Left renal pelvis (tissue), 4 donors: ENCODE data around the gene HYOU1. TPM values are rescaled to one million over a fixed set of nuclear protein-coding genes. Genes with fewer than 3 reads are reported as not detected.
"Not testable (repeated sequence)": the region's sequence is repeated elsewhere in the genome, so short reads cannot be mapped to it uniquely, and the experiment has no call there.

Experiments
- DNase-seq, 4 donors: peaks; one replicate each; pipeline ENCODE4 v3.0.0-alpha.2; 2013; ENCODE audit warnings: low read depth in 4 of 4, low spot score in 3 of 4
- polyA plus RNA-seq, 4 donors: library from polyadenylated mRNA; unstranded; fragments of 120-200 nt; gene quantifications; one replicate each; pipeline ENCODE4 v1.2.1, GENCODE V29; 2013; ENCODE audit not compliant: insufficient read length in 4 of 4

Gene HYOU1
- polyA plus RNA-seq, 4 donors, result 73.5 to 124 (median 116) TPM

DNA sequence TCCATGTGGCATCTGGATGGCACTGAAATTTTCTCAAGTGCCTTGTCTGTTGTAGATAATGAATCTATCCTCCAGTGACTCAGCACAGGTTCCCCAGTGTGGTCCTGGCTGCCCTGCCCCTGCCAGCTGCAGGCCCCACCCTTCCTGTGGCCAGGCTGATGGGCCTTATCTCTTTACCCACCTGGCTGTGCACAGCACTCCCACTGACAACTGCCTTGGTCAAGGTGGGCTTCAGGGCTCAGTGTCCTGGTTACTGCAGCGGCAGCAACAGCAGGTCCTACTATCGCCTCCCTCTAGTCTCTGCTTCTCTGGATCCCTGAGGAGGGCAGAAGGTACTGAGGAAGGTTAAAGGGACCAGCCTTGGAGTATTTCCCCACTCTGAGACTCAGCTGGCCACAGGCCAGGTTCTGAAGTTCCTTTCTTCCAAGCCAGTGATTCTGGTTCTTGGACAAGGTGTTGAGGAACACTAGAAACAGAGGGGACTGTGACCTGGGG lies 30.8 kb upstream of the HYOU1 start:
- DNase-seq, result no peak

- DNase-seq, result no peak
Measured at GRCh38 chr11:119087123-119087522, 30.1 kb upstream of the HYOU1 start.

DNA sequence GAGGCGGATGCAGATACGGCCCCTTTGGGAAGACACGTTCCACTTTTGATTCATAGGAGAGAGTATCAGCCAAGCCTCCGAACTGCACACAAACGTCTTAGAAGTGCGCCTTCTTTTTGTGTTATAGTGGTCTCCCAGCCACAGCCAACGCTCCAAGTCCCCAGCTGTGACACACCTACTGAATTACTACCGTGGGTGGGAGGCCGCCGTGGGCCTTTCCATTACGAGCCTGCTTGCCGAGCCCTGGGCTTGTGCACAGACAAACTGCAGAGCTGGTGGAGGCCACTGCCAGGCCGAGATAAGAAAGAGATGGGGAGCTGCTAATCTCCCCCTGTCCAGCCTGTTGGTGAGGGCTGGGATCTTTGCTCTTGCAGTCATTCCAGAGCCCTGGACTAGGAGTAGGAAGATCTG lies 28.4 kb upstream of the HYOU1 start:
- no peak for DNase-seq

DNA sequence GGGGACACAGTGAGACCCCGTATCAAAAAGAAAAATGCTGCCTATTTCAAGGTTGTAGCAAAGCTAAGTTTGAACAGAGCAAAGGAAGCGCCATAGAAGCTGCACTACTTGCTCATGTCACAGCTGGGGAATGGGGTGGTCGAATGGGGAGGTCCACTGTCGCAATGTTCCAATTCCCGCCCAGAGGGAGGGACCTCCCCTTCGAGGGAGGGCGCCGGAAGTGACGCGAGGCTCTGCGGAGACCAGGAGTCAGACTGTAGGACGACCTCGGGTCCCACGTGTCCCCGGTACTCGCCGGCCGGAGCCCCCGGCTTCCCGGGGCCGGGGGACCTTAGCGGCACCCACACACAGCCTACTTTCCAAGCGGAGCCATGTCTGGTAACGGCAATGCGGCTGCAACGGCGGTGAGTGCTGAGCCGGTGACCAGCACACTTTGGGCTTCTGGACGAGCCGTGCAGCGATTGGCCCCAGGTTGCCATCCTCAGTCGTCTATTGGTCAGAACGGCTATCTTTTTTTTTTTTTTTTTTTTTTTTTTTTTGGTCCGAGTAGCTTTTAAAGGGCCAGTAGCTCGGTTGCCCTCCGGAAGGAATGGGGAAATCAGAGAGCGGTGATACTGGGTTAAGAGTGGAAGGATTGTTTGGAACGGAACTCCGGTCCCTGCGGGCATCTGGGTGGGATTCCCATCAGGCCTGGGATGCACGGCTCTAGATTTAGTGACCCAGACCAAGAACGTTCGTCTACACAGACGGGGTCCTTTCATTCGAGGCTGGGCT lies 27.8 kb upstream of the HYOU1 start, which contains the start of gene HMBS:
Gene HMBS, plus strand, starts transcription at position 219 of the 774 bp plus-strand sequence. Its CDS starts 153 bp downstream, at position 372.
- peak; percentile 88 to 95 (median 92) for DNase-seq

GRCh38 chr11:119081682-119082260 lies 24.8 kb upstream of the HYOU1 start:
- DNase-seq, result no peak

DNA sequence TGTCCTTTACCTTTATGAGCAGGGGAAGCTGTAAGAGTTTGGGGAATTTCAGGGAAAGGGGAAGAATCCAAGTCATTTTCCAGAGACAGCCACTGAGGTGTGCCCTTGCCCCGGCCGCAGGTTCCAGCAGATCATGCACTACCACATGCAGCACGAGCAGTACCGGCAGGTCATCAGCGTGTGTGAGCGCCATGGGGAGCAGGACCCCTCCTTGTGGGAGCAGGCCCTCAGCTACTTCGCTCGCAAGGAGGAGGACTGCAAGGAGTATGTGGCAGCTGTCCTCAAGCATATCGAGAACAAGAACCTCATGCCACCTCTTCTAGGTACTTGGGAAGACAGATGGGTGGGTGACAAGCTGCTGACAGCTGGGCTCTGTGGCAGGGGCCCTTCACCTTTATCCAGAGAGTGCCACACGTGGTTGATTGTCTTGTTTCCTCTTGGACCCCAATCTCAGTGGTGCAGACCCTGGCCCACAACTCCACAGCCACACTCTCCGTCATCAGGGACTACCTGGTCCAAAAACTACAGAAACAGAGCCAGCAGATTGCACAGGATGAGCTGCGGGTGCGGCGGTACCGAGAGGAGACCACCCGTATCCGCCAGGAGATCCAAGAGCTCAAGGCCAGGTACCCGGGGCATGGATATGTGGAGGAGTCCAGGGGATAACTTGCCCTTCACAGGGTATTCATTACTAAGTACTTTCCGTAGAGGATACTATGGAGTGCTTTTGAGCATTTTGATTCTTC lies 21.8 kb upstream of the HYOU1 start:
- DNase-seq, result no peak

DNA sequence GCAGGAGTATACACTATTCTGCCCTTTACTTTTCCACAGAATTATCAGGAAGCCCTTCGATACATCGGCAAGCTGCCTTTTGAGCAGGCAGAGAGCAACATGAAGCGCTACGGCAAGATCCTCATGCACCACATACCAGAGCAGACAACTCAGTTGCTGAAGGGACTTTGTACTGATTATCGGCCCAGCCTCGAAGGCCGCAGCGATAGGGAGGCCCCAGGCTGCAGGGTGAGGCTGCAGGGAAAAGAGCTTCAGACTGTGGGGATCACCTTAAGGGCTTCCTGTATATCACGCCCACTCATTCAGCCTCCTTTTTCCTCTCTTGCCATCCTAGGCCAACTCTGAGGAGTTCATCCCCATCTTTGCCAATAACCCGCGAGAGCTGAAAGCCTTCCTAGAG lies 20.8 kb upstream of the HYOU1 start:
- DNase-seq, result no peak

- peak; percentile 81 to 94 (median 84) for DNase-seq
Measured at GRCh38 chr11:119067371-119068222, 10.6 kb upstream of the HYOU1 start, which contains the start of gene VPS11. Gene VPS11 (plus strand): TSS chr11:119067818. CDS start chr11:119067824, 6 bp downstream.

GRCh38 chr11:119065369-119065768 lies 8.4 kb upstream of the HYOU1 start:
- DNase-seq, result no peak

DNA sequence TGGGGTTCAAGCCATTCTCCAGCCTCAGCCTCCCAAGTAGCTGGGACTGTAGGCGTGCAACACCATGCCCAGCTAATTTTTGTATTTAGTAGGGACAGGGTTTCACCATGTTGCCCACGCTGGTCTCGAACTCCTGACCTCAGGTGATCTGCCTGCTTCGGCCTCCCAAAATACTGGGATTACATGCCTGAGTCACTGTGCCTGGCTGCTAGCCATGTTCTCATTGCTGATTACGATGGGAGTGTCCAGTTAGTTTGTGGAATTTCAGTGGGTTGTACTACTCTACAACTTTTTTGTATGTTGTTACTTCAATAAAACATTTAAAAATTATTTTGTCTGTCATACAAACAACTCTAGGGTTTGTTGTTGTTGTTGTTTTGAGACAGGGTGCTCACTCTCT lies 5.8 kb upstream of the HYOU1 start:
- no peak for DNase-seq

DNA sequence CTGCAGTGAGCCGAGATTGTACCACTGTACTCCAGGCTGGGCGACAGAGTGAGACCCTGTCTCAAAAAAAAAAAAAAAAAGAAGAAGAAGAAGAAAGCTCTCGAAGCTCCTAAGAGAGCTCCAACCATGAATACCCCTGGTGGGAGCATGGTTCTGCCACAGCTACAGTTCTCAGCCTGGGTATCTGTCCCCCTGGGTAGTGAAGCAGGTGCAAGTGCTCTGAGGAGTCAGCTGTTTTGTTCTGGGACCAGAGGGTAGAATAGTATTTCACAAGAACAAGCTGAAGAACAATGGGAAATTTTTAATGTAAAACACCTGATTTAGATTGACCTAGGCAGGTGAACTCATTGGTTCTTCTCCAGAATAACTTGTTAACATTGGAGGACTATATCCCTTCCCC lies 4.3 kb upstream of the HYOU1 start:
- no peak for DNase-seq

DNA sequence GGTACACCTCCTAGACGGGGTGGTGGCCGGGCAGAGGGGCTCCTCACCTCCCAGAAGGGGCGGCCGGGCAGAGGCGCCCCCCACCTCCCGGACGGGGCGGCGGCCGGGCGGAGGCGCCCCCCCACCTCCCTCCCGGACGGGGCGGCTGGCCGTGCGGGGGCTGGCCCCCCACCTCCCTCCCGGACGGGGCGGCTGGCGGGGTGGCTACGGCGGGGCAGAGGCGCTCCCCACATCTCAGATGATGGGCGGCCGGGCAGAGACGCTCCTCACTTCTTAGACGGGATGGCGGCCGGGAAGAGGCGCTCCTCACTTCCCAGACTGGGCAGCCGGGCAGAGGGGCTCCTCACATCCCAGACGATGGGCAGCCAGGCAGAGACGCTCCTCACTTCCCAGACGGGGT lies 2.1 kb upstream of the HYOU1 start:
- not testable (repeated sequence) for DNase-seq

GRCh38 chr11:119056421-119056999 lies 495 bp downstream of the HYOU1 start:
- DNase-seq, result no peak

DNA sequence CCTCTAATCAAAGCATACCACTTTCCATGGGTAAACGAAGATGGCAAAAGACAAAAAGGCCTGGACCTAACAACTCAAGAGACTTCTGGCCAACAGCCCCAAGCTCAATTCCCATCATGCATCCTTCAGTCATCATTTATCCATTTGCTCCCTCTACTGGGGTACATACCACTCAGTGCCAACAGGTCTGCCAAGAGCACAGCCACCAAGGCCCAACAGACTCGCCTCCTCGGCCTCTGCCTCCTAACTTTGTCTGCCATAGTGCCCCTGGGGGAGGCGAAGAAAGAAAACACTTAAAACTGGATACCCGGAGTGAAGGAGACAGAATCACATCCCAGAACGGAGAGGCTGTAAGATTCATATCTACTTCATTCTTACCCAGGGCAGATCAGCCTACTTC lies 1.1 kb downstream of the HYOU1 start:
- DNase-seq, result no peak

- DNase-seq, result no peak
Measured at GRCh38 chr11:119054418-119054817, 2.6 kb downstream of the HYOU1 start.

DNA sequence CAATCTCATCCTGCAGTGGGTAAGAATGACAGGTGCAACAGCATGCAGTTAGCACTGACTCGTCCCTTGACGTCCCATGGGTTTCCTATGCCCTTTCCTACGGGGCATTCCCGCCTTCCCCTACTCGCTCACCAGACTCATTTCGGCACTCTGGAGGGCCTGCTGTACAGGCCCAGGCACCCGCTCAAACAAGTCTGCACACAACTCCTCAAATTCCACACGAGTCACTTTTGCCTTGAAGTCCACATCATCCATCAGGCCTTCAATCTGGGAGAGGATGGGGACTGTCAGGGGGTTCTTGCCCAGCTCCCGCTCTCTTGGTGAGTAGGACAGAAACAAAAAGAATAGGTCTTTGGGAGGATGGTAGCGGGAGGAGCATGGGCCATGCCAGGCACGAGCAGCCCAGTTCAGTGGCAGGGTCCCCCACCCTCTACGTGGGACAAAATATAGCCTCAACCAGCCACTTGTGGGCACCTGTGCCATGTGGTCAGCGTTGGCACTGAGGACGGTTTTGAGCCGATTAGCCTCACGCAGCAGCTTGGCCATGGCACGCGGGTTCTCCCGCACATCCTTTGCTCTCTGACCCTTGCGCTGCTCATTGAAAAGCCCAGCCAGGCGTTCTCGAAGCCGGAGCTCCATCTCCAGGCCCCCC lies 4.7 kb downstream of the HYOU1 start:
- DNase-seq, result no peak

DNA sequence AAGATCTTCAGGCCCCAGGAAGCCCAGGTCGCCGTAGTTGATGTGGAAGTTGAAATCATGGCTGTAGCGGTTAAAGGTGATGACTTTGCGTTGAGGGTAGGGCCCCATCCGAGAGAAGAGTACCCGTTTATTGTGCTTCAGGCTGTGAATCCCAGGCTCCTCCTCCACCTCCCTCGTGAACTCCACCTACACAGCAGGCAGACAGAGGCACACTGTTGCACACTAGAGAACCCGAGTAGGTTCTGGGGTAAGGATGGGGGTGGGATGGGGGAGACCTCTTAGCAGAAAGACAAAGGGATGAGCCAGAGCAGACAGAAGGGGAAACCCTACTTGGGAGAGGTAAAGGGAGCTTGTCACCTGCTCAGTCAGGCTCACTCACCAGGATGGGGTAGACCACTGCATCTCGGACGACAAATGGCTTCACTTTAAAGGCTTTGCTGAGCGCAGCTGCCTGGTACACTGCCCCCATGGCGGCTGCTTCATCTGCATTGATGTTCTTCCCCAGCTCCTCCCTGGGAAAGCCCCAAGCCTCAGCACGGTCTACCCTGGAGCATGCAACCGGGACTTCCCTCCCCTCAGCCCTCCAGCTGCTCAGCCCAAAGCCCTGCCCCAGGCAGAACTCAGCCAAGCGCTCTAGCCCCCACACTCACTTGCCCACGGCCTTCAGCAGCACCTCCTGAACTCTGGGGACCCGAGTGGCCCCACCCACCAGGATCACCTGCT lies 5.4 kb downstream of the HYOU1 start:
- no peak for DNase-seq

DNA sequence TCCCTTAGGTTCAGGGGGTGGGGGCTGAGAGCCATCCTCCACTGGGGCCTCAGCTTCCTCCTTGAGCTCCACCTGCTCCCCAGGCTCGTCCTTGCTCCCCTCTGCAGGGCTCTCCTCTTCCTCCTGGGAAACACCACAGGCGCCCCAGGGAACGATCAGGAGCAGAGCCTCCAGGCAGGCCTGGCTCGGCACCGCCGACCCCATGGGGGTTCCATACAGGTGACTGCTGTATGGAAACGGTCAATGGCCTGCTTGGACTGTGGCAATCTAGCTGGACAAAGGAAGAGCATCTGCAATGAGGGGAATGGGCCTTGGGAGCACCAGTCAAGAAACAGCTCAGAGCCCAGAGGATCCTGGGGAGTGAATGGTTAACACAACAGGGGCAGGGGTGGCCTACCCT lies 7.9 kb downstream of the HYOU1 start:
- no peak for DNase-seq

DNA sequence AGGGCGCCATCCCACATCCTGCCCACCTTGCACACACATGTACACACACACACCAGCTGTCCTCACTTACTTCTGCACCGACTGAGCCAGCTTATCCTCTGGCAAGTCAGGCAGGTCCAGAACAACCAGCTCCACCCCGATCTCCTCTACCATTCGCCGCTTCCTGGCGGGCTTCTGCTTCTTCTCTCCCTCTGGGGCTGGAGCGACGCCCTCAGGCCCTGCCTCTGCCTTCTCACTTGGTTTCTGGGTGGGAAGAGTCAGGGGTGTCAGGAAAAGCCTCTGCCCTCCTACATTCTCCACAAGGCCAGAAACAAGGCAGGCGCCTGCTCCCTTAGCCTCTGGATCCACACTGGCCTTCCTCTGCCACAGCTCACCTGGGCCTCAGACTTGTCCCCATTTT lies 8.4 kb downstream of the HYOU1 start:
- DNase-seq, result no peak
